ENCODE data around the gene PARP1. TPM values are rescaled to one million over a fixed set of nuclear protein-coding genes. Genes with fewer than 3 reads are reported as not detected.

The PARP1 gene
- total RNA-seq, 4 donors from 2014 or later, result 40.4 to 72.2 (median 51.1) TPM

GRCh38 chr1:226363801-226364513 is 43.9 kb downstream of the PARP1 start:
- TF ChIP-seq CTCF (IDR thresholded peaks at IDR 0.05; ENCODE audit: low read depth), result no peak

DNA sequence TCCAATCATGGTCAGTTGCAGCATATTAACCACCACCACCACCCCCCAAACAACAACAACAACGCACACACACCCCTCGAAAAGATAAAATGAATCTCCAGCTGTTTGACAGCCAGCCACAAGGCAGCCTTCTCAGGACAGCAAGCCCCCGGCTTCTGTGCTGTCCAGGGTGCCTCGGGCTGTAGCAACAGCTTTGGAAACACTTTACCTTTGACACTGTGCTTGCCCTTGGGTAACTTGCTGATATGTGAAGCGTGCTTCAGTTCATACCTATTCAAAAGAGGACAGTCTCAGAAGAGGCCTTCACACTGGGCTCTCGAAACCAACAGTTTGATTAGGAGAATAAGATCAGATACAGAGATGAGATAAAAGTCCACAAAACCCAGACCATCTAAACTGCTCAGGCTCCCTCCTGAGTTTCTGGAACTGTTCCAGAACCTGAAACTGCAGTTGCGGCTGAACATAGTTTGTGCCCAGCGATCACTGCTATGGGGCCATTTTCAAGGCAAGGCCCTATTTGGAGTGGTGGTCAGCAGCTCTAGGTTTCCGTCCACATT is 44.9 kb downstream of the PARP1 start:
- TF ChIP-seq CTCF (IDR thresholded peaks at IDR 0.05; ENCODE audit: low read depth), result no peak

DNA sequence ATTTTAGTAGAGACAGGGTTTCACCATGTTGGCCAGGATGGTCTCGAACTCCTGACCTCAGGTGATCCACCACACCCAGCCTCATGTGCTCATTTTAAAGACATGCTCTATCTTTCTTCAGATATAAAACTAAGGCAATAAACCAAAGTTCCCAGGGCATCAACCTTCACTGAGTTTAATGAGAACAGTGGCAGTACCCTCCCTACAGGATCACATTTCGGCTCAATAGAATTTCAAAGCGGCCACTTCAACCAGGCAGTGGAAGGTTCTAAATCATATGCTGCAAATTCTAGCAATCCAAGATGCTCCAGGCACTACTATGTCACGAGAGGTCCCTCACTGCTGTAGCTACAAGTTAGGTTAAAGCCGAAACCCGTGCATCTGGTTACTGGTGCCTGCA is 45.5 kb downstream of the PARP1 start:
- no peak for TF ChIP-seq CTCF (IDR thresholded peaks at IDR 0.05; ENCODE audit: low read depth)

DNA sequence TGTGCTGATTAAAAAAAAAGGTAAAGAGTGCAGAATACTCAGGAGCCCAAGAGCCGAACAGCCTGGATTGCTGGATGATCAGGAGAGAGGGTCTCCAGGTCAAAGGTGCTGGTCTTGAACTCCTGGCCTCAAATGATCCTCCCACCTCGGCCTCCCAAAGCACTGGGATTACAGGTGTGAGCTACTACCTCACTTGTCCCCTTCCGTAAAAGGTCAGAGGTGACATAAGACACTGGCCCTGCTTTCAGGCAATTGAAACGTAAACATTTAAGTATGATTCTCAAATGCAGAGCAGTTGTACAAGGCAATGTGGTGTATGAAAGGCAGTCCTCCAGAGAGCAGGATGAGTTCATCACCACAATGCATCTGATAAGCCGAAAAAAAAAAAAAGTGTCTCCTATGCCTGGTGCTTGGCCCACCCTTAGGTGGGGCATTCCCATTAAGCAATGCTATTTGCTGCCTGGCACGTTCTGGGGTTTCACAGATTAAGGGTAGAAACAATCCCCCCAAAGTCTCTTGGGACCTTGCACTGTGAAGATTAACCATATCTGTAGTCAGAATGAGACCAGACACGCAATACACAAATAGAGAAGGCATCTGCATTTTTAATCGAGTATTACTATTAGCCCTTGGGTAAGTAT is 47.7 kb downstream of the PARP1 start:
- TF ChIP-seq CTCF (IDR thresholded peaks at IDR 0.05; ENCODE audit: low read depth), result no peak

GRCh38 chr1:226357416-226357815 is 50.5 kb downstream of the PARP1 start:
- TF ChIP-seq CTCF (IDR thresholded peaks at IDR 0.05; ENCODE audit: low read depth), result no peak

DNA sequence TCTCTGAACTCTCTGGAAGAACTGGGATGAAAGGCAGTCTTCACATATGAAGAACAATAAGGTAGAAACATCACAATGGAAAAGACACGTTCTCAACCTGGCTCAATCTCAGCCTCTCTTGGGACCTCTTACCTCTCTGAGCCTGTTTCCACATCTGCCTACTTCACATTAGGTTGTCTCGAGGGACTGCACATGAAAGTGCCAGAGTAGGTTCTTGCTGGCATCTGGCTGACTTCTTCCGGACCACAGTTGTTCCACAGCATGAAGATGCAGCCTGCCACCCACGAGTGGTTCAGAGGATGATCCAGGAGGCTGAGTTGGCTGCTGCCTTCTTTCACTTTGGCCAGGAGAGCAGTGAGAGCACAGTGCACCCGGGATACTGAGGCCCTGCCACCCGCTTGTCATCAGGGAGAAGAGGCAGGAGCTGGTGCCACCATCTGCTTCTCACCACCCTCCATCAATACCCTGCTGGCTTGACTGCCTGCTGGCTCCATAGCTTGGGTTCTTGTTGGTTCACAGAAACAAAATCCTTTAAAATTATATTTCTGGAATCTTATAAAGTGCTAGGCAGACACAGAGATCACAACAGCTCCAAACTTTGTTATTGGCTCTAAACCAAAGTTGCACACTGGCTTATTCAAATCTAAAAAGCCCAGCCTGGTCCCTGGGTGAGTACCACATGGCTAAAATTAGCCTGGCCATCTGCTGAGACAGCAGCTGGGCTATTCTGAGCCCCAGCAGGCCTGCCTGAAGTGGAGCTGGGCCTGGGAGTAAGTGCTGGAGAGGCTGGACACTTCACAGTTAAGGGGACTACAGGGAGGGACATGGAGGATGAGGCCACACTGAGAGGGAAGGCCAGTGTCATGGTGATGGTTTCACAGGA is 52.0 kb downstream of the PARP1 start:
- TF ChIP-seq CTCF (IDR thresholded peaks at IDR 0.05; ENCODE audit: low read depth), result no peak

GRCh38 chr1:226355016-226355415 is 52.9 kb downstream of the PARP1 start:
- no peak for TF ChIP-seq CTCF (IDR thresholded peaks at IDR 0.05; ENCODE audit: low read depth)

Measured in subcutaneous adipose tissue (tissue), 4 donors.